ENCODE measurements around the gene ERVFRD-1.

Gene ERVFRD-1

DNA sequence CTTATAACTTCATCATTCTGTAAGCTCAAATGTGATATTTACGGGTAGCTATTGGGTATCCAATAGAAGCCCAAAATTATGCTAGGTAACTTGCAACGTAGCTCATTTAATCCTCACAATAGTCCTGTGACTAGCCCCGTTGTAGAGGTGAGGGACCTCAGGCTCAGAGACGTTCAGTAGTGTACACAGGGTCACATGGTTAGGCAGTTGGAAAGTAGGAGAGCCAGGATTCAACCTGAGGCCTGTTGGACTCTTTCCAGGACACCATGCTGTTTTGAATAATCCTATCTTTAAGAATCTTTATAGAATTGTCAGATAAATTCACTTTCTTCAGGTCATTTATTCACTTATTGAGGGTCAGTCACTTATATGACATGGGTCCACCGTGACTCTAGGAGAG, 58.2 kb downstream of the ERVFRD-1 start:
- TF ChIP-seq, protein P1, sequence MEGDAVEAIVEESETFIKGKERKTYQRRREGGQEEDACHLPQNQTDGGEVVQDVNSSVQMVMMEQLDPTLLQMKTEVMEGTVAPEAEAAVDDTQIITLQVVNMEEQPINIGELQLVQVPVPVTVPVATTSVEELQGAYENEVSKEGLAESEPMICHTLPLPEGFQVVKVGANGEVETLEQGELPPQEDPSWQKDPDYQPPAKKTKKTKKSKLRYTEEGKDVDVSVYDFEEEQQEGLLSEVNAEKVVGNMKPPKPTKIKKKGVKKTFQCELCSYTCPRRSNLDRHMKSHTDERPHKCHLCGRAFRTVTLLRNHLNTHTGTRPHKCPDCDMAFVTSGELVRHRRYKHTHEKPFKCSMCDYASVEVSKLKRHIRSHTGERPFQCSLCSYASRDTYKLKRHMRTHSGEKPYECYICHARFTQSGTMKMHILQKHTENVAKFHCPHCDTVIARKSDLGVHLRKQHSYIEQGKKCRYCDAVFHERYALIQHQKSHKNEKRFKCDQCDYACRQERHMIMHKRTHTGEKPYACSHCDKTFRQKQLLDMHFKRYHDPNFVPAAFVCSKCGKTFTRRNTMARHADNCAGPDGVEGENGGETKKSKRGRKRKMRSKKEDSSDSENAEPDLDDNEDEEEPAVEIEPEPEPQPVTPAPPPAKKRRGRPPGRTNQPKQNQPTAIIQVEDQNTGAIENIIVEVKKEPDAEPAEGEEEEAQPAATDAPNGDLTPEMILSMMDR (IDR thresholded peaks at IDR 0.05; ENCODE audit: borderline replicate concordance, insufficient read depth, low read depth, low read length) = no peak
- H3K4me3 ChIP-seq (ENCODE audit: low read depth, low read length) = no peak overlapping the region

Measured in GM12875 (cell line).